Esophagus squamous epithelium (tissue), 5 donors: ENCODE results near the gene CTSF. TPM values are rescaled to one million over a fixed set of nuclear protein-coding genes. Genes with fewer than 3 reads are reported as not detected.

Experiments
- DNase-seq: peaks from one replicate; lab custom pipeline; 2025; lab: John Stamatoyannopoulos, UW
- H3K27ac ChIP-seq, 4 donors: fragments of 200-600 bp; sonication (generic); one replicate each; pipeline ENCODE4 v1.5.1; 2016 to 2019; ENCODE audit warnings: mild to moderate bottlenecking in 1 of 4
- H3K27me3 ChIP-seq, 4 donors: fragments of 200-600 bp; sonication (generic); 1 replicate in 3 of 4; 2 replicates in 1 of 4; pipeline versions ENCODE4 v1.5.1 to v1.6.0; 2017 to 2021; ENCODE audit warnings: antibody characterized with exemption in 1 of 4
- H3K36me3 ChIP-seq, 3 donors: fragments of 200-600 bp; sonication (generic); one replicate each; pipeline ENCODE4 v1.5.1; 2016 to 2019
- H3K4me1 ChIP-seq, 3 donors: fragments of 200-600 bp; sonication (generic); one replicate each; pipeline ENCODE4 v1.5.1; 2017 to 2019
- H3K4me3 ChIP-seq, 4 donors: fragments of 200-600 bp; sonication (generic); 1 replicate in 3 of 4; 2 replicates in 1 of 4; pipeline ENCODE4 v1.5.1; 2016 to 2019; ENCODE audit warnings: mild to moderate bottlenecking in 2 of 4, moderate library complexity in 1 of 4
- H3K9me3 ChIP-seq, 3 donors: fragments of 200-600 bp; sonication (generic); one replicate each; pipeline ENCODE4 v1.5.1; 2016 to 2019
- CTCF ChIP-seq, 6 experiments: fragments of 450-650 bp in 4 of 6; fragments of 200-600 bp in 2 of 6; sonication (generic) in 2 of 6; IDR thresholded peaks; one replicate each; pipeline ENCODE4 v1.5.1; 2016 to 2019; ENCODE audit warnings: antibody characterized with exemption in 6 of 6, mild to moderate bottlenecking in 4 of 6, moderate library complexity in 4 of 6
- POLR2A ChIP-seq, 4 donors: fragments of 450-650 bp; IDR thresholded peaks; one replicate each; pipeline ENCODE4 v1.6.1; 2017; ENCODE audit warnings: antibody characterized with exemption in 4 of 4, mild to moderate bottlenecking in 4 of 4, moderate library complexity in 3 of 4
- WGBS, 2 donors: methylation state at CpG; one replicate each; pipeline ENCODE4 v1.1.5; 2018; 5-methylcytosine and 5-hydroxymethylcytosine counted together
- intact Hi-C: fragments of 100-400 bp; cut with DNase I; formaldehyde crosslinking; loops from one replicate; pipeline ENCODE4 v1.15.0; 2022
- total RNA-seq, 4 donors: library from RNA; depleted of rRNA; stranded (reverse); fragments of >200 nt; gene quantifications; one replicate each; pipeline ENCODE4 v1.1.0, GENCODE V29; 2016
- donor health status: DM: yes; HTN: yes; CAD: no.

CTSF gene
- total RNA-seq, 4 donors from 2014 or later = 3.3 to 47.3 (median 13.0) TPM

- Histone ChIP-seq H3K27me3 (peaks cover 0 to 9% (median 0%) of the 10 kb centered on the region in 4 donors), H3K4me1 (peaks cover 11 to 20% (median 14%) of the 10 kb centered on the region in 3 donors), H3K4me3 (no peak overlapping the region), H3K27ac (no peak overlapping the region), H3K36me3 (peaks cover 0 to 28% (median 0%) of the 10 kb centered on the region in 3 donors), H3K9me3 (no peaks in the 10 kb centered on the region)
- no peak for TF ChIP-seq POLR2A (IDR thresholded peaks at IDR 0.05)
- no peak for TF ChIP-seq CTCF (IDR thresholded peaks at IDR 0.05)
- intact Hi-C loops = no loop called here
- DNase-seq = no peak
- WGBS, 2 donors = 90 to 100% methylated on average over 1 to 5 of the region's 5 CpGs
These were observed 3.4 kb downstream of the CTSF start for GRCh38 chr11:66564984-66565383.

GRCh38 chr11:66564538-66564937 is 3.9 kb downstream of the CTSF start:
- Histone ChIP-seq H3K4me1 (peaks cover 11 to 21% (median 14%) of the 10 kb centered on the region in 3 donors), H3K4me3 (no peak overlapping the region), H3K9me3 (no peaks in the 10 kb centered on the region), H3K27me3 (peaks cover 0 to 9% (median 0%) of the 10 kb centered on the region in 4 donors), H3K36me3 (peaks cover 0 to 28% (median 0%) of the 10 kb centered on the region in 3 donors), H3K27ac (no peak overlapping the region)
- WGBS, 2 donors = 76 to 86% methylated on average over 3 to 7 of the region's 14 CpGs
- no peak for TF ChIP-seq CTCF (IDR thresholded peaks at IDR 0.05)
- TF ChIP-seq POLR2A (IDR thresholded peaks at IDR 0.05) = no peak
- intact Hi-C loops = no loop called here
- no peak for DNase-seq

- 90% methylated on average over 3 of the region's 10 CpGs; no CpG with 5 or more reads in 1 of the 2 donors for WGBS, 2 donors
- Histone ChIP-seq H3K4me3 (no peak overlapping the region), H3K36me3 (peaks cover 0 to 28% (median 0%) of the 10 kb centered on the region in 3 donors), H3K9me3 (no peaks in the 10 kb centered on the region), H3K27me3 (peaks cover 0 to 16% (median 0%) of the 10 kb centered on the region in 4 donors), H3K27ac (no peak overlapping the region), H3K4me1 (peaks cover 14 to 24% (median 20%) of the 10 kb centered on the region in 3 donors)
- no peak for DNase-seq
- intact Hi-C loops = no loop called here
- no peak for TF ChIP-seq CTCF (IDR thresholded peaks at IDR 0.05)
- no peak for TF ChIP-seq POLR2A (IDR thresholded peaks at IDR 0.05)
These were observed 4.6 kb downstream of the CTSF start for GRCh38 chr11:66563832-66564231.

DNA sequence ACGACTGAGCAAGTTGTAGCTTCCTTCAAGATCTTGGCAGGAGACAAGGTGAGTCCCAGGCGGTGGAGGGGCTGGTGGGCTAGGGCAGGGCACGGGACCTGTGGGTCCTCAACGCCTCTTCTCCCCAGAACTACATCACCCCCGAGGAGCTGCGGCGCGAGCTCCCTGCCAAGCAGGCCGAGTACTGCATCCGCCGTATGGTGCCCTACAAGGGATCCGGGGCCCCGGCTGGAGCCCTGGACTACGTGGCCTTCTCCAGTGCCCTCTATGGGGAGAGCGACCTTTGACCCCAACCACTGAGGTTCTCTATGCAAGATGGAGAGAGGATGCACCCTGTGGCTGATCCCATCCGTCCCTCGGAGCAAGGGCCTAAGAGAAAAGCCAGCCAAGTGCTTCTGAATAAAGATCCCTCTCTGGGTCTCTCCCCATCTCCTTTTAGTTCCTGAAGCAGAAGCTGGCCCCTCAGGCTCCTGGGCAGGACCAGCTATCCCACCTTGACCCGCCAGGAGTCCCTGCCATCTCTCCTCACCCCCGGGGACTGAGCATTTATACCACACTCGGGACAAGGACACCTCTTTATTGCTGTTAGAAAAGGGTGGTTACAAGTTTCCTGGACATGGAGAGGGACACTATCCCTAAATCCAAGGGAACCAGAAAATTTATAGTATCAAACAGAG is 5.4 kb downstream of the CTSF start:
- 60 to 67% methylated on average over 1 to 4 of the region's 20 CpGs for WGBS, 2 donors
- Histone ChIP-seq H3K4me3 (no peak overlapping the region), H3K9me3 (no peaks in the 10 kb centered on the region), H3K27ac (no peak overlapping the region), H3K4me1 (peaks cover 13 to 19% (median 13%) of the 10 kb centered on the region in 3 donors), H3K27me3 (peaks cover 0 to 20% (median 0%) of the 10 kb centered on the region in 4 donors), H3K36me3 (peaks cover 0 to 28% (median 0%) of the 10 kb centered on the region in 3 donors)
- no peak for DNase-seq
- intact Hi-C loops = no loop called here
- no peak for TF ChIP-seq CTCF (IDR thresholded peaks at IDR 0.05)
- no peak for TF ChIP-seq POLR2A (IDR thresholded peaks at IDR 0.05)

GRCh38 chr11:66562275-66562674 is 6.1 kb downstream of the CTSF start:
- WGBS, 2 donors = 64 to 100% methylated on average over 1 to 2 of the region's 2 CpGs
- Histone ChIP-seq H3K4me1 (peaks cover 7 to 11% (median 7%) of the 10 kb centered on the region in 3 donors), H3K9me3 (no peaks in the 10 kb centered on the region), H3K4me3 (no peak overlapping the region), H3K27ac (no peak overlapping the region), H3K36me3 (peaks cover 0 to 28% (median 0%) of the 10 kb centered on the region in 3 donors), H3K27me3 (peaks cover 0 to 23% (median 0%) of the 10 kb centered on the region in 4 donors)
- intact Hi-C loops = no loop called here
- TF ChIP-seq POLR2A (IDR thresholded peaks at IDR 0.05) = no peak
- TF ChIP-seq CTCF (IDR thresholded peaks at IDR 0.05) = no peak
- DNase-seq = no peak
